ENCODE results near the gene STARD7. TPM values are rescaled to one million over a fixed set of nuclear protein-coding genes. Genes with fewer than 3 reads are reported as not detected.

Gene STARD7
- total and polyA plus RNA-seq, 9 of the 15 experiments (the other 6 are each of a cell fraction or from before 2014, with no cell fraction given): 90.9 to 196 (median 145) TPM

DNA sequence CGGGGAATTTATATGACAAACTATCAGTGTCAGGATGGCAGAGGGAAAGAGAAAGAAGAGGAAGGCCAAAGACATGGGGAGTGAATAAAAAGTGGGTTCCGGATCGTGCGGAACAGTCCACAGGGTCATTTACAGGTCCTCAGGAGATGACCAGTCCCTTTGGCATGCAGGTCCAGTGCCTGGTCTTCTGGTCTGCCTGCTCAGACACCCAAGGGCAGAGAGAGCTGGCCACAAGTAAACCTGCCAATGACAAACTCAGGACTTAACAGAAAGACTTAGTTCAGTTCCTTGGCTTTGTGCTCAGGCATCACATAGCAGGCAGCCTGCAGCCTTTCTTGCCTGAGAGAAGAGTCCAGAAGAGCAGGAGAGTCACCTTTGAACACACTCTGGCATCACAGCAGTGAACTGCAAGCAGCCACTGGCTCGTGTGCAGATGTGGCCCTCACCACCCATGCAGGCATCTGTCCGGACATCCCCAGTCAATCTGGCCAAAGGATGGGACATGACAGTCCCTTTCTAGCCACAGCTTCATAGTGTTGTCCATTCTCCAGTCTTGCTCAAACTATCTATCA lies 43.2 kb upstream of the STARD7 start:
- H3K9me1 ChIP-seq (ENCODE audit: control insufficient read depth, insufficient read depth, low read length): no peaks in the 10 kb centered on the region
- H3K4me2 ChIP-seq (ENCODE audit: insufficient read depth, low read length): no peak overlapping the region
- ATAC-seq (peak; percentile 85), DNase-seq (ENCODE audit: extremely low read depth in 1 of 4, low spot score in 3 of 4) (peak in 3 of 4 experiments; percentile 42 to 48 (median 48)), FAIRE-seq (peak; percentile 64)
- BruUV-seq (replicated peaks): no TSS peak
- WGBS (ENCODE audit: insufficient coverage, low coverage, missing lambda C conversion rate): 79% methylated on average over 6 of the region's 6 CpGs
- H3K27me3 ChIP-seq (ENCODE audit: control insufficient read depth in 2 of 2, insufficient read depth in 2 of 2, low read length in 2 of 2): no peaks in the 10 kb centered on the region
- H3K4me1 ChIP-seq (replicated peaks in 1 of 2; ENCODE audit: control insufficient read depth in 2 of 2, insufficient read depth in 2 of 2, low read length in 2 of 2): peaks cover 3 to 4% of the 10 kb centered on the region in 2 experiments; a peak in 4 of 5 replicates
- intact Hi-C loops (cut with micrococcal nuclease) (no loop called here), in situ Hi-C loops (cut with MboI) (no loop called here)
- no peak overlapping the region for H3K27ac ChIP-seq (ENCODE audit: extremely low read depth, low read depth, low read length)
- peaks cover 45% of the 10 kb centered on the region; the same call in 2 of the 3 replicates for H3K36me3 ChIP-seq (ENCODE audit: control insufficient read depth, insufficient read depth, low read length)
- H3K4me3 ChIP-seq: no peak overlapping the region
- CTCF ChIA-PET (ENCODE audit: low intra/inter-chr PET ratio): interaction anchor here (0.6 kb wide), 1 partner anchor 34 kb away, joined by 3 read pairs; no protein-coding TSS in a partner anchor
- peak overlapping the region in 1 of 2 experiments; percentile 54; a peak in 2 of 4 replicates for H3K9ac ChIP-seq (ENCODE audit: insufficient read depth in 1 of 2, low read depth in 2 of 2, low read length in 2 of 2)
- no peaks in the 10 kb centered on the region for H3K79me2 ChIP-seq (ENCODE audit: control insufficient read depth, insufficient read depth, low read length)
- no peaks in the 10 kb centered on the region for H4K20me1 ChIP-seq (replicated peaks; ENCODE audit: control insufficient read depth, insufficient read depth, low read length)
- no peaks in the 10 kb centered on the region for H3K9me3 ChIP-seq (replicated peaks; ENCODE audit: control insufficient read depth, insufficient read depth, low read depth, low read length)
- H2AFZ ChIP-seq (ENCODE audit: low read depth, low read length): no peak overlapping the region
- POLR2A ChIA-PET: interaction anchor here (1.0 kb wide), 1 partner anchor 13 kb away, joined by 5 read pairs; no protein-coding TSS in a partner anchor
- TF ChIP-seq MYBL2 (IDR thresholded peaks at IDR 0.05; ENCODE audit: low read depth) (no peak), MYBL2 (CRISPR knock-in tag; IDR thresholded peaks at IDR 0.05; ENCODE audit: borderline replicate concordance) (no peak), BRD4 (IDR thresholded peaks at IDR 0.05) (no peak), CREM (IDR thresholded peaks at IDR 0.05; ENCODE audit: low read depth) (0 out of 2 replicates have a peak, but pooled peaks have one; percentile 33), NFXL1 (CRISPR knock-in tag; IDR thresholded peaks at IDR 0.05) (no peak), ZNF311 (CRISPR knock-in tag; IDR thresholded peaks at IDR 0.05) (no peak), NUFIP1 (IDR thresholded peaks at IDR 0.05; ENCODE audit: partially characterized antibody) (peak; percentile 88), DMBX1 (CRISPR knock-in tag; IDR thresholded peaks at IDR 0.05; ENCODE audit: borderline replicate concordance) (no peak), RBBP5 (IDR thresholded peaks at IDR 0.05; ENCODE audit: borderline replicate concordance, insufficient read depth, low read length, poor library complexity, severe bottlenecking) (no peak), RAD51 (IDR thresholded peaks at IDR 0.05; ENCODE audit: borderline replicate concordance, low read depth) (no peak)
- TF ChIP-seq, protein P1, sequence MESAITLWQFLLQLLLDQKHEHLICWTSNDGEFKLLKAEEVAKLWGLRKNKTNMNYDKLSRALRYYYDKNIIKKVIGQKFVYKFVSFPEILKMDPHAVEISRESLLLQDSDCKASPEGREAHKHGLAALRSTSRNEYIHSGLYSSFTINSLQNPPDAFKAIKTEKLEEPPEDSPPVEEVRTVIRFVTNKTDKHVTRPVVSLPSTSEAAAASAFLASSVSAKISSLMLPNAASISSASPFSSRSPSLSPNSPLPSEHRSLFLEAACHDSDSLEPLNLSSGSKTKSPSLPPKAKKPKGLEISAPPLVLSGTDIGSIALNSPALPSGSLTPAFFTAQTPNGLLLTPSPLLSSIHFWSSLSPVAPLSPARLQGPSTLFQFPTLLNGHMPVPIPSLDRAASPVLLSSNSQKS (CRISPR knock-in tag; IDR thresholded peaks at IDR 0.05): no peak
- TF ChIP-seq, protein P2, sequence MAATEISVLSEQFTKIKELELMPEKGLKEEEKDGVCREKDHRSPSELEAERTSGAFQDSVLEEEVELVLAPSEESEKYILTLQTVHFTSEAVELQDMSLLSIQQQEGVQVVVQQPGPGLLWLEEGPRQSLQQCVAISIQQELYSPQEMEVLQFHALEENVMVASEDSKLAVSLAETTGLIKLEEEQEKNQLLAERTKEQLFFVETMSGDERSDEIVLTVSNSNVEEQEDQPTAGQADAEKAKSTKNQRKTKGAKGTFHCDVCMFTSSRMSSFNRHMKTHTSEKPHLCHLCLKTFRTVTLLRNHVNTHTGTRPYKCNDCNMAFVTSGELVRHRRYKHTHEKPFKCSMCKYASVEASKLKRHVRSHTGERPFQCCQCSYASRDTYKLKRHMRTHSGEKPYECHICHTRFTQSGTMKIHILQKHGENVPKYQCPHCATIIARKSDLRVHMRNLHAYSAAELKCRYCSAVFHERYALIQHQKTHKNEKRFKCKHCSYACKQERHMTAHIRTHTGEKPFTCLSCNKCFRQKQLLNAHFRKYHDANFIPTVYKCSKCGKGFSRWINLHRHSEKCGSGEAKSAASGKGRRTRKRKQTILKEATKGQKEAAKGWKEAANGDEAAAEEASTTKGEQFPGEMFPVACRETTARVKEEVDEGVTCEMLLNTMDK (IDR thresholded peaks at IDR 0.05; ENCODE audit: borderline replicate concordance, insufficient read depth, low read depth, low read length, poor library complexity, severe bottlenecking): no peak
- TF ChIP-seq, protein P3, sequence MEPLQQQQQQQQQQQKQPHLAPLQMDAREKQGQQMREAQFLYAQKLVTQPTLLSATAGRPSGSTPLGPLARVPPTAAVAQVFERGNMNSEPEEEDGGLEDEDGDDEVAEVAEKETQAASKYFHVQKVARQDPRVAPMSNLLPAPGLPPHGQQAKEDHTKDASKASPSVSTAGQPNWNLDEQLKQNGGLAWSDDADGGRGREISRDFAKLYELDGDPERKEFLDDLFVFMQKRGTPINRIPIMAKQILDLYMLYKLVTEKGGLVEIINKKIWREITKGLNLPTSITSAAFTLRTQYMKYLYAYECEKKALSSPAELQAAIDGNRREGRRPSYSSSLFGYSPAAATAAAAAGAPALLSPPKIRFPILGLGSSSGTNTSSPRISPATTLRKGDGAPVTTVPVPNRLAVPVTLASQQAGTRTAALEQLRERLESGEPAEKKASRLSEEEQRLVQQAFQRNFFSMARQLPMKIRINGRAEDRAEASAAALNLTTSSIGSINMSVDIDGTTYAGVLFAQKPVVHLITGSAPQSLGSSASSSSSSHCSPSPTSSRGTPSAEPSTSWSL (CRISPR knock-in tag; IDR thresholded peaks at IDR 0.05; ENCODE audit: borderline replicate concordance): no peak
- TF ChIP-seq, protein P4, sequence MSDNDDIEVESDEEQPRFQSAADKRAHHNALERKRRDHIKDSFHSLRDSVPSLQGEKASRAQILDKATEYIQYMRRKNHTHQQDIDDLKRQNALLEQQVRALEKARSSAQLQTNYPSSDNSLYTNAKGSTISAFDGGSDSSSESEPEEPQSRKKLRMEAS (CRISPR knock-in tag; IDR thresholded peaks at IDR 0.05): no peak

Measured in K562 (cell line).